CD4-positive, alpha-beta memory T cell (primary cell): ENCODE results near the gene RASEF. TPM values are rescaled to one million over a fixed set of nuclear protein-coding genes. Genes with fewer than 3 reads are reported as not detected.

Experiments
- CTCF ChIA-PET: fragments of 350-600 bp; sonication (Branson Sonifier 250); formaldehyde crosslinking; loops from one replicate; lab custom pipeline; 2021; ENCODE audit warnings: inconsistent platforms; ENCODE audit not compliant: partially characterized antibody; lab: Charles Lee
- POLR2A ChIA-PET: fragments of 350-600 bp; sonication (Branson Sonifier 250); formaldehyde crosslinking; loops from one replicate; lab custom pipeline; 2021; ENCODE audit not compliant: partially characterized antibody; lab: Charles Lee
- DNase-seq, 5 donors: peaks; one replicate each; pipeline versions ENCODE4 v3.0.0 to v3.0.0-alpha.2; 2020 to 2022; ENCODE audit warnings: mixed read lengths in 1 of 5
- H3K27ac ChIP-seq: one replicate; pipeline ENCODE4 v1.7.0; 2013; ENCODE audit warnings: low read depth, low read length
- H3K27me3 ChIP-seq: 2 replicates; pipeline ENCODE4 v1.7.0; 2013; ENCODE audit warnings: mild to moderate bottlenecking, low read length, moderate library complexity; ENCODE audit not compliant: insufficient read depth
- H3K36me3 ChIP-seq: 2 replicates; pipeline ENCODE4 v1.7.0; 2013; ENCODE audit warnings: mild to moderate bottlenecking, low read length, moderate library complexity; ENCODE audit not compliant: insufficient read depth
- H3K4me1 ChIP-seq: 2 replicates; pipeline ENCODE4 v1.7.0; 2013; ENCODE audit warnings: mild to moderate bottlenecking, low read length, moderate library complexity; ENCODE audit not compliant: insufficient read depth
- H3K4me3 ChIP-seq, 2 donors: one replicate each; pipeline ENCODE4 v1.7.0; 2013; ENCODE audit warnings: low read length in 2 of 2, mild to moderate bottlenecking in 1 of 2
- H3K9me3 ChIP-seq, 2 donors: one replicate each; pipeline ENCODE4 v1.7.0; 2013; ENCODE audit warnings: low read length in 2 of 2, control low read depth in 1 of 2; ENCODE audit not compliant: control insufficient read depth in 1 of 2
- H3K27ac Mint-ChIP-seq, 7 donors: one replicate each; pipeline ENCODE4 v1.8.0; 2020 to 2021; ENCODE audit warnings: mixed read lengths in 7 of 7, mild to moderate bottlenecking in 6 of 7, inconsistent platforms in 3 of 7, moderate library complexity in 3 of 7
- H3K27me3 Mint-ChIP-seq, 2 donors: one replicate each; pipeline ENCODE4 v1.8.0; 2020 to 2021; ENCODE audit warnings: mixed read lengths in 2 of 2
- H3K36me3 Mint-ChIP-seq, 2 donors: one replicate each; pipeline ENCODE4 v1.8.0; 2020 to 2021; ENCODE audit warnings: mixed read lengths in 2 of 2, inconsistent platforms in 1 of 2, mild to moderate bottlenecking in 1 of 2
- H3K4me1 Mint-ChIP-seq, 4 donors: one replicate each; pipeline ENCODE4 v1.8.0; 2020 to 2021; ENCODE audit warnings: mixed read lengths in 4 of 4, mild to moderate bottlenecking in 1 of 4
- H3K4me3 Mint-ChIP-seq, 8 donors: one replicate each; pipeline ENCODE4 v1.8.0; 2020 to 2021; ENCODE audit warnings: mixed read lengths in 8 of 8, mild to moderate bottlenecking in 7 of 8, moderate library complexity in 6 of 8, inconsistent platforms in 3 of 8
- H3K9me3 Mint-ChIP-seq, 8 donors: one replicate each; pipeline ENCODE4 v1.8.0; 2020 to 2021; ENCODE audit warnings: mixed read lengths in 8 of 8, mild to moderate bottlenecking in 5 of 8, inconsistent platforms in 3 of 8, moderate library complexity in 1 of 8
- intact Hi-C: fragments of 100-400 bp; cut with micrococcal nuclease; formaldehyde crosslinking; loops from one replicate; pipeline ENCODE4 v1.15.1; 2023
- polyA plus RNA-seq, 2 donors: library from polyadenylated mRNA; unstranded; fragments of 300-500 nt; fragmentation: Illumina TruSeq; gene quantifications; one replicate each; pipeline ENCODE4 v1.2.3, GENCODE V29; 2021
- total RNA-seq, 2 experiments: library from RNA; stranded (reverse); gene quantifications; one replicate each; pipeline ENCODE4 v1.2.3, GENCODE V29; 2021

RASEF gene
- total and polyA plus RNA-seq, 4 experiments from 2014 or later: not detected

DNA sequence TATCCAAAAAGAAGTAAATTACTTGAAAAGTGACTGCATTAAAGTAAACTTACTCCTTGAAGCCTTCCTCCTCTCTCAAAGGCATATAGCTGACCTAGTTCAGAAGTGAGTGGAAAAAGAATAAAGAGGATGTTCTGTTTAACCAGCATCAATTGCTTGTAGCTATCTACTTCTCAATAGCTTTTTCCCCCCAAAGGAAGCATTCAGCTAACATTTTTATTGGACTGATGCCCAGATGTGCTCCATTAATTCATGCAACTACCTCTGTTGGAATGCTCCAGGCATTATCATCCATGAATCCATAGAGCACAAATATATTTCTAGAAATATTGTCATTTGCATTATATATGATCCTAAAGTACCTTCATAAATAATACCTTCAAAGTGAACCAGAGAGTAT is 132.8 kb downstream of the RASEF start:
- H3K27ac Mint-ChIP-seq: no peak overlapping the region
- peaks cover 0 to 6% (median 1%) of the 10 kb centered on the region in 8 donors for H3K9me3 Mint-ChIP-seq
- ChIA-PET CTCF (no interaction called here), POLR2A (no interaction called here)
- DNase-seq: no peak
- no peaks in the 10 kb centered on the region for H3K36me3 Mint-ChIP-seq
- H3K27me3 ChIP-seq: no peaks in the 10 kb centered on the region
- H3K4me1 Mint-ChIP-seq: no peaks in the 10 kb centered on the region
- H3K27ac ChIP-seq: no peak overlapping the region
- no peaks in the 10 kb centered on the region for H3K36me3 ChIP-seq
- H3K4me1 ChIP-seq: no peaks in the 10 kb centered on the region
- H3K4me3 Mint-ChIP-seq: no peak overlapping the region
- H3K27me3 Mint-ChIP-seq: no peaks in the 10 kb centered on the region
- no peaks in the 10 kb centered on the region for H3K9me3 ChIP-seq
- intact Hi-C loops: no loop called here
- H3K4me3 ChIP-seq: no peak overlapping the region
